GM23338 (cell line): ENCODE results near the gene OR10A2.

Experiments
- CREB1 ChIP-seq: fragments of 250-450 bp; sonication (Bioruptor Pico); IDR thresholded peaks from 2 replicates; pipeline ENCODE4 v1.5.0; 2020; ENCODE audit warnings: low read depth, mild to moderate bottlenecking, moderate library complexity
- EZH2 ChIP-seq: fragments of 200-600 bp; sonication (generic); IDR thresholded peaks from one replicate; pipeline ENCODE4 v1.8.0; 2017; ENCODE audit warnings: antibody characterized with exemption, mild to moderate bottlenecking, low read depth; ENCODE audit not compliant: unreplicated experiment
- EZH2phosphoT487 ChIP-seq: fragments of 200-600 bp; sonication (generic); IDR thresholded peaks from one replicate; pipeline ENCODE4 v1.8.1; 2018; ENCODE audit warnings: antibody characterized with exemption; ENCODE audit not compliant: unreplicated experiment
- JUNB ChIP-seq: IDR thresholded peaks from one replicate; pipeline ENCODE4 v1.6.1; 2016; ENCODE audit warnings: antibody characterized with exemption; ENCODE audit not compliant: unreplicated experiment
- NANOG ChIP-seq: IDR thresholded peaks from 2 replicates; pipeline ENCODE4 v1.6.1; 2016; ENCODE audit warnings: antibody characterized with exemption, borderline replicate concordance
- POLR2AphosphoS5 ChIP-seq: IDR thresholded peaks from 2 replicates; pipeline ENCODE4 v1.6.1; 2016; ENCODE audit warnings: antibody characterized with exemption, low read depth
- ZNF114 ChIP-seq: fragments of 250-450 bp; sonication (Bioruptor Pico); IDR thresholded peaks from 2 replicates; pipeline ENCODE4 v1.5.0; 2020; ENCODE audit warnings: mild to moderate bottlenecking, moderate library complexity
- TF ChIP-seq, protein P1 (sequence below), 2 experiments: fragments of 200-600 bp in 1 of 2; sonication (generic) in 1 of 2; conservative IDR thresholded peaks; 2 replicates each; pipeline versions ENCODE4 v1.5.1 to v1.6.1; 2016 to 2017; ENCODE audit warnings: antibody characterized with exemption in 2 of 2, low read depth in 2 of 2, mild to moderate bottlenecking in 2 of 2, moderate library complexity in 1 of 2
- TF ChIP-seq, protein P2 (sequence below): IDR thresholded peaks from one replicate; pipeline ENCODE4 v1.6.1; 2018; ENCODE audit warnings: antibody characterized with exemption; ENCODE audit not compliant: unreplicated experiment
- TF ChIP-seq, protein P3 (sequence below): IDR thresholded peaks from 2 replicates; pipeline ENCODE4 v1.6.1; 2016; ENCODE audit warnings: antibody characterized with exemption

DNA sequence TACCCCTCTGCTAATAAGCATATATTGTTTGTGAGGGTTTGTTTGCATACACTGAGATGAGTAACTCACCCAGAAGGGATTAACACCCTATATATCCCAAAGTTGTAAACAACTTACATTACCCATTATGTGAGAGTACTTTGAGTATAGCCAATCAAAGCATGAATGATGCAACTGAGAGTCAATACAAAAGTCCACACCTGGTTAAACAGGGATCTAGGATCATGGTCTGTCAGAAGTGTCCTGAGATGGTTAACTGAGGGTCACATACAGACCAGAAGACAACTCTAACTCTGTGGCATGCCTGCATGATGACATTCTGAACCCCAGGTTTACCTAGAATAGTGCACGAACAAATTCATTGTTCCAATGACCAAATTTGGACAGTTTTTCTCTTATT lies 34.8 kb upstream of the OR10A2 start:
- TF ChIP-seq, protein P1, sequence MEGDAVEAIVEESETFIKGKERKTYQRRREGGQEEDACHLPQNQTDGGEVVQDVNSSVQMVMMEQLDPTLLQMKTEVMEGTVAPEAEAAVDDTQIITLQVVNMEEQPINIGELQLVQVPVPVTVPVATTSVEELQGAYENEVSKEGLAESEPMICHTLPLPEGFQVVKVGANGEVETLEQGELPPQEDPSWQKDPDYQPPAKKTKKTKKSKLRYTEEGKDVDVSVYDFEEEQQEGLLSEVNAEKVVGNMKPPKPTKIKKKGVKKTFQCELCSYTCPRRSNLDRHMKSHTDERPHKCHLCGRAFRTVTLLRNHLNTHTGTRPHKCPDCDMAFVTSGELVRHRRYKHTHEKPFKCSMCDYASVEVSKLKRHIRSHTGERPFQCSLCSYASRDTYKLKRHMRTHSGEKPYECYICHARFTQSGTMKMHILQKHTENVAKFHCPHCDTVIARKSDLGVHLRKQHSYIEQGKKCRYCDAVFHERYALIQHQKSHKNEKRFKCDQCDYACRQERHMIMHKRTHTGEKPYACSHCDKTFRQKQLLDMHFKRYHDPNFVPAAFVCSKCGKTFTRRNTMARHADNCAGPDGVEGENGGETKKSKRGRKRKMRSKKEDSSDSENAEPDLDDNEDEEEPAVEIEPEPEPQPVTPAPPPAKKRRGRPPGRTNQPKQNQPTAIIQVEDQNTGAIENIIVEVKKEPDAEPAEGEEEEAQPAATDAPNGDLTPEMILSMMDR (conservative IDR thresholded peaks at IDR 0.05; ENCODE audit: low read depth in 2 of 2) = no peak
- TF ChIP-seq POLR2AphosphoS5 (no peak), JUNB (no peak), CREB1 (CRISPR knock-in tag) (no peak), ZNF114 (CRISPR knock-in tag) (no peak), EZH2 (no peak), NANOG (no peak), EZH2phosphoT487 (no peak)
- TF ChIP-seq, protein P2, sequence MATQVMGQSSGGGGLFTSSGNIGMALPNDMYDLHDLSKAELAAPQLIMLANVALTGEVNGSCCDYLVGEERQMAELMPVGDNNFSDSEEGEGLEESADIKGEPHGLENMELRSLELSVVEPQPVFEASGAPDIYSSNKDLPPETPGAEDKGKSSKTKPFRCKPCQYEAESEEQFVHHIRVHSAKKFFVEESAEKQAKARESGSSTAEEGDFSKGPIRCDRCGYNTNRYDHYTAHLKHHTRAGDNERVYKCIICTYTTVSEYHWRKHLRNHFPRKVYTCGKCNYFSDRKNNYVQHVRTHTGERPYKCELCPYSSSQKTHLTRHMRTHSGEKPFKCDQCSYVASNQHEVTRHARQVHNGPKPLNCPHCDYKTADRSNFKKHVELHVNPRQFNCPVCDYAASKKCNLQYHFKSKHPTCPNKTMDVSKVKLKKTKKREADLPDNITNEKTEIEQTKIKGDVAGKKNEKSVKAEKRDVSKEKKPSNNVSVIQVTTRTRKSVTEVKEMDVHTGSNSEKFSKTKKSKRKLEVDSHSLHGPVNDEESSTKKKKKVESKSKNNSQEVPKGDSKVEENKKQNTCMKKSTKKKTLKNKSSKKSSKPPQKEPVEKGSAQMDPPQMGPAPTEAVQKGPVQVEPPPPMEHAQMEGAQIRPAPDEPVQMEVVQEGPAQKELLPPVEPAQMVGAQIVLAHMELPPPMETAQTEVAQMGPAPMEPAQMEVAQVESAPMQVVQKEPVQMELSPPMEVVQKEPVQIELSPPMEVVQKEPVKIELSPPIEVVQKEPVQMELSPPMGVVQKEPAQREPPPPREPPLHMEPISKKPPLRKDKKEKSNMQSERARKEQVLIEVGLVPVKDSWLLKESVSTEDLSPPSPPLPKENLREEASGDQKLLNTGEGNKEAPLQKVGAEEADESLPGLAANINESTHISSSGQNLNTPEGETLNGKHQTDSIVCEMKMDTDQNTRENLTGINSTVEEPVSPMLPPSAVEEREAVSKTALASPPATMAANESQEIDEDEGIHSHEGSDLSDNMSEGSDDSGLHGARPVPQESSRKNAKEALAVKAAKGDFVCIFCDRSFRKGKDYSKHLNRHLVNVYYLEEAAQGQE = no peak
- TF ChIP-seq, protein P3, sequence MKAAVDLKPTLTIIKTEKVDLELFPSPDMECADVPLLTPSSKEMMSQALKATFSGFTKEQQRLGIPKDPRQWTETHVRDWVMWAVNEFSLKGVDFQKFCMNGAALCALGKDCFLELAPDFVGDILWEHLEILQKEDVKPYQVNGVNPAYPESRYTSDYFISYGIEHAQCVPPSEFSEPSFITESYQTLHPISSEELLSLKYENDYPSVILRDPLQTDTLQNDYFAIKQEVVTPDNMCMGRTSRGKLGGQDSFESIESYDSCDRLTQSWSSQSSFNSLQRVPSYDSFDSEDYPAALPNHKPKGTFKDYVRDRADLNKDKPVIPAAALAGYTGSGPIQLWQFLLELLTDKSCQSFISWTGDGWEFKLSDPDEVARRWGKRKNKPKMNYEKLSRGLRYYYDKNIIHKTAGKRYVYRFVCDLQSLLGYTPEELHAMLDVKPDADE = no peak
